HCEC 1CT (cell line): ENCODE results near the gene TRAPPC2L.

Source experiments
- DNase-seq: peaks from one replicate; pipeline ENCODE4 v3.0.0-alpha.2; 2017

The TRAPPC2L gene, protein sequence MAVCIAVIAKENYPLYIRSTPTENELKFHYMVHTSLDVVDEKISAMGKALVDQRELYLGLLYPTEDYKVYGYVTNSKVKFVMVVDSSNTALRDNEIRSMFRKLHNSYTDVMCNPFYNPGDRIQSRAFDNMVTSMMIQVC

GRCh38 chr16:88856828-88857727 is at the start of gene TRAPPC2L, which contains the start of gene GALNS:
Gene TRAPPC2L (plus strand): TSS chr16:88857127. CDS start chr16:88857151, 24 bp downstream.
Gene GALNS (minus strand): TSS chr16:88856947. CDS start chr16:88856877, 70 bp downstream.
- peak; percentile 92 for DNase-seq

DNA sequence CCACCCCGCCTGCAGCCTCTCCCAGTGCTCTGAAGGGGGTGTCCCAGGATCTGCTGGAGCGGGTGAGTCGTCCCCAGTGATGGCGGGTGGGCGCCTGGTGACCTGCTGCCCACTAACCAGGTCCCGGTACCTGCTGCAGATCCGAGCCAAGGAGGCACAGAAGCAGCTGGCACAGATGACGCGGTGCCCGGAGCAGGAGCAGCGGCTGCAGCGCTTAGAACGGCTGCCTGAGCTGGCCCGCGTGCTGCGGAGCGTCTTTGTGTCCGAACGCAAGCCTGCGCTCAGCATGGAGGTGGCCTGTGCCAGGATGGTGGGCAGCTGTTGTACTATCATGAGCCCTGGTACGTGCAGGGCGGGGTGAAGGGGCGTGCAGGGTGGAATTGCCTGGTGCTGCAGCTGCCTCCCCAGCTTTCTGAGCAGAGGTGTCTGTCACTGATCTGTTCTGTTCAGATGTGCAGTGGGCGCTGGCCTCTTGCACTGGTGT is 49.7 kb upstream of the TRAPPC2L start:
- DNase-seq: no peak

GRCh38 chr16:88807626-88808453 is 49.1 kb upstream of the TRAPPC2L start:
- no peak for DNase-seq

DNA sequence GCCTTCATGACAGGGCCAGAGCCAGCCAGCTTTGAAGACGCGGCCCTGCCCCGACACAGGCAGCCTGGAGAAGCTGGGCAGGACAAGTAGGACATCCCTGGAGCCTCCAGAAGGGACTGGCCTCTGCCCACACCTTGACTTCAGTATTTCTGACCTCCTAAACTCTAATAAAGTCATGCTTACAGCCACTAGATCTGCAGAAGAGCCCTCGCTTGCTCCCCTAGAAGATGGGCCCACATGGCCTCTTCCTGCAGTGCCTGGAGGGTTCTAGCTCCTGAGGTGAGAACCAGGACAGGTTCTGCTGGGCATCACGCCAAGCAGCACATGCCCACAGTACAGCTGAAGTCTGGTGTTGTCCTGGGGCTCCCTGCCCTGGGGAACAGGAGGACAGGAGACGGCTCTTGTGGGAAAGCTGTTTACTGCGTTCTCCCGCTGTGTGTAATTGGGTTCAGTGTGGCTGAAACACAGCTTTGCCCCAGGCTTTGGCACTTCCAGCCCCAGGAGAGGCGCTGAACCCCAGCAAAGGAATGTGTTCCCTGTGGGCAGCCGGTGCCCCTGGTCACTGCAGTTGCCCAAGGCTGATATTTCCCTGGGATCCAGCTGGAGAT is 47.8 kb upstream of the TRAPPC2L start:
- DNase-seq: no peak

GRCh38 chr16:88809676-88810165 is 47.2 kb upstream of the TRAPPC2L start:
- no peak for DNase-seq

GRCh38 chr16:88810166-88810911 is 46.6 kb upstream of the TRAPPC2L start:
- DNase-seq: no peak

- DNase-seq: peak; percentile 82
Observed at GRCh38 chr16:88810912-88811768, 45.8 kb upstream of the TRAPPC2L start.

GRCh38 chr16:88811769-88812512 is 45.0 kb upstream of the TRAPPC2L start, which contains the start of gene APRT:
Gene APRT (minus strand): TSS chr16:88811928. CDS start chr16:88811899, 29 bp downstream.
- DNase-seq: peak; percentile 96

GRCh38 chr16:88812513-88813268 is 44.2 kb upstream of the TRAPPC2L start:
- DNase-seq: peak; percentile 48

GRCh38 chr16:88813269-88814143 is 43.4 kb upstream of the TRAPPC2L start:
- DNase-seq: no peak

DNA sequence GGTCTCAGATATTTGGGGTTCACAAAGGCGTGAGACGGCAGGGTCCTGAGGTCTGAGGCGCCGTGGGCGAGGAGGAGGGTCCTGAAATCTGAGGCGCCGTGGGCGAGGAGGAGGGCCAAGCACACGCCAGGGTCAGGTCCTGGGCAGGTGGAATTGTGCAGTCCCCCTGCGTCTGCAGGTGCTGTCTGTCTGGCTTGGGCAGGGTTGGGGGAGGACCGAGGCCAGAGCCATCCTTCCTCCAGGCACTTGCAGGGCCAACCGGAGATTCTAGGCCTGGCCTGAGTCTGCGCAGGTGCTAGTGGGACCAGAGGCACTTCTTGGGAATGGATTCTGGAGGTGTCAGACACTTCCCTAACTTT is 42.8 kb upstream of the TRAPPC2L start:
- no peak for DNase-seq

- DNase-seq: no peak
Observed at GRCh38 chr16:88815227-88815626, 41.7 kb upstream of the TRAPPC2L start.

GRCh38 chr16:88815901-88816589 is 40.9 kb upstream of the TRAPPC2L start:
- DNase-seq: no peak

GRCh38 chr16:88816736-88817535 is 40.0 kb upstream of the TRAPPC2L start:
- DNase-seq: no peak

GRCh38 chr16:88817785-88818574 is 38.9 kb upstream of the TRAPPC2L start:
- no peak for DNase-seq

GRCh38 chr16:88818575-88818874 is 38.4 kb upstream of the TRAPPC2L start:
- no peak for DNase-seq
